ENCODE results near the gene ZG16. TPM values are rescaled to one million over a fixed set of nuclear protein-coding genes. Genes with fewer than 3 reads are reported as not detected.

ZG16 gene
- total RNA-seq, 1 donor from 2014 or later: not detected

GRCh38 chr16:29821643-29822115 is 43.6 kb downstream of the ZG16 start:
- DNase-seq (ENCODE audit: low read depth): peak; percentile 86

GRCh38 chr16:29824589-29825144 is 46.6 kb downstream of the ZG16 start:
- peak; percentile 89 for DNase-seq (ENCODE audit: low read depth)

GRCh38 chr16:29825145-29826044 is 47.3 kb downstream of the ZG16 start:
- DNase-seq (ENCODE audit: low read depth): peak; percentile 61

- DNase-seq (ENCODE audit: low read depth): no peak
Observed at GRCh38 chr16:29826342-29826695, 48.3 kb downstream of the ZG16 start.

GRCh38 chr16:29830774-29831173 is 52.7 kb downstream of the ZG16 start:
- DNase-seq (ENCODE audit: low read depth): no peak

DNA sequence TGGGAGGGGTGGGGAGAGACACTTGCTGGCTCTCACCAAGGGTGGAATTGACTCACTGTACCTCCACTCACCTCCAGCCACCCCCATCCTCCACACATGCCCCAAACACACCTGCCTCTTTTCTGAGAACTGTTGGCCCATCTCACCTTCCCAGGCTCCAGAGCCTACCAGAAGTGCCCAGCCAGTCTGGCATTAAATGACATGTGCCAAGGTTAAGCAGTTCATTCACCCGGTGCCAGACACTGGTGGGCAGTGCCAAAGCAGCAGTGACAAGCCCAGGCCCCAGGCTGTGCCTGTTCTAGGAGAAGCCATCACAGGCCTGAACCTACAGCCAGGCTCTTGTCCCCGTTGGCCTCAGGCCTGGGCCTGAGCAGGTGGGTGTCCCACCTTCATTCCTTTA is 53.4 kb downstream of the ZG16 start:
- DNase-seq (ENCODE audit: low read depth): no peak

Other genes with a start within 250 kb of the ZG16 start
- 0.05 TPM in 1 of 2 replicates, not detected in the other for gene SPN, start 115.0 kb upstream of the ZG16 start, total RNA-seq
- 119 and 258 TPM in 2 replicates for gene QPRT, start 99.1 kb upstream of the ZG16 start, total RNA-seq
- gene C16orf54, start 32.3 kb upstream of the ZG16 start, total RNA-seq: not detected in 2 replicates
- gene KIF22, start 12.5 kb downstream of the ZG16 start, total RNA-seq: 14.0 and 29.5 TPM in 2 replicates
- gene MAZ, start 28.3 kb downstream of the ZG16 start, total RNA-seq: 159 and 161 TPM in 2 replicates
- gene PRRT2, start 33.9 kb downstream of the ZG16 start, total RNA-seq: 0.25 and 0.35 TPM in 2 replicates
- 17.7 and 19.6 TPM in 2 replicates for gene PAGR1, start 37.9 kb downstream of the ZG16 start, total RNA-seq
- 431 and 491 TPM in 2 replicates for gene MVP, start 42.2 kb downstream of the ZG16 start, total RNA-seq
- gene CDIPT, start 85.0 kb downstream of the ZG16 start, total RNA-seq: 69.1 and 114 TPM in 2 replicates
- 9.2 and 45.7 TPM in 2 replicates for gene SEZ6L2, start 121.3 kb downstream of the ZG16 start, total RNA-seq
- 15.8 and 33.3 TPM in 2 replicates for gene ASPHD1, start 122.2 kb downstream of the ZG16 start, total RNA-seq
- gene KCTD13, start 148.0 kb downstream of the ZG16 start, total RNA-seq: 12.5 and 13.2 TPM in 2 replicates
- 48.9 and 112 TPM in 2 replicates for gene TMEM219, start 183.8 kb downstream of the ZG16 start, total RNA-seq
- gene TAOK2, start 195.6 kb downstream of the ZG16 start, total RNA-seq: 52.4 and 80.9 TPM in 2 replicates
- gene HIRIP3, start 217.4 kb downstream of the ZG16 start, total RNA-seq: 7.8 and 8.2 TPM in 2 replicates
- gene INO80E, start 218.0 kb downstream of the ZG16 start, total RNA-seq: 27.7 and 48.1 TPM in 2 replicates
- gene DOC2A, start 232.8 kb downstream of the ZG16 start, total RNA-seq: 0.80 TPM in 1 of 2 replicates, not detected in the other
- not detected in 2 replicates for gene C16orf92, start 244.9 kb downstream of the ZG16 start, total RNA-seq

Data from renal cortical epithelial cell (primary cell).